ENCODE data around the gene COA3. TPM values are rescaled to one million over a fixed set of nuclear protein-coding genes. Genes with fewer than 3 reads are reported as not detected.

COA3 gene
- total RNA-seq, 1 donor from 2014 or later, result 31.8 TPM

DNA sequence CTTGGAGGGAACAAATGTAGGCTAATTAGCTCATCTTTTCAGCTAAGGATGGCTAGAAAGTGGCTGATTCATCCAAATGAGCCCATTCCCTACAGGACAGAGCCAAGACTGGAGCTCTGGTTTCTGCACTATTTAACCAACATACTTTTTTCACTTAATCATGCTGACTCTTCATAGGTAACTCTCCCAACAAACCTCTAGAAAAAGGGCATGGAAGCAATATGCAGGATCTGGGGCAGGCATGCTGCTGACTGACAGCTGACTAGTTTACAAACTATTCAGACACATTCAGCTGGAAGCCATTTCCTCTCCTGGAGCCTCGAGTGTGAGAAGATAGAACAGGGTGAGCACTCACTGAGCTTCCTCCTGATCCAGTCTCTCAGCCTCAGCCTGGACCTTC lies 19.4 kb upstream of the COA3 start:
- H3K9me3 ChIP-seq (ENCODE audit: insufficient read depth, low read depth, low read length), result no peaks in the 10 kb centered on the region
- H2AFZ ChIP-seq (ENCODE audit: low read depth, low read length), result no peak overlapping the region
- peak overlapping the region; percentile 66 for H3K9ac ChIP-seq (ENCODE audit: low read length)
- Mint-ChIP-seq H3K36me3 (ENCODE audit: low read depth, unreplicated experiment) (peaks cover 26% of the 10 kb centered on the region), H3K9me3 (ENCODE audit: unreplicated experiment) (no peaks in the 10 kb centered on the region), H3K4me3 (ENCODE audit: unreplicated experiment) (peak overlapping the region; percentile 18), H3K27me3 (ENCODE audit: low read depth, unreplicated experiment) (no peaks in the 10 kb centered on the region), H3K27ac (ENCODE audit: unreplicated experiment) (peak overlapping the region; percentile 97), H3K4me1 (ENCODE audit: low read depth, unreplicated experiment) (peaks cover 29% of the 10 kb centered on the region)
- H3K79me2 ChIP-seq (ENCODE audit: insufficient read depth, low read length), result peaks cover 19% of the 10 kb centered on the region
- FAIRE-seq (no peak), DNase-seq (ENCODE audit: low read depth) (peak; percentile 76)
- H3K27ac ChIP-seq (ENCODE audit: low read depth, low read length), result peak overlapping the region; percentile 78
- H4K20me1 ChIP-seq (ENCODE audit: insufficient read depth, low read length), result peaks cover 7% of the 10 kb centered on the region
- TF ChIP-seq CTCF (IDR thresholded peaks at IDR 0.05; ENCODE audit: insufficient read depth, low read depth, low read length), result no peak
- H3K36me3 ChIP-seq (ENCODE audit: insufficient read depth, low read length), result peaks cover 51% of the 10 kb centered on the region
- H3K4me3 ChIP-seq (ENCODE audit: insufficient read depth, low read depth, low read length), result no peak overlapping the region
- peaks cover 37% of the 10 kb centered on the region for H3K4me1 ChIP-seq (ENCODE audit: insufficient read depth, low read length)
- H3K27me3 ChIP-seq (ENCODE audit: insufficient read depth, low read length), result no peaks in the 10 kb centered on the region
- H3K4me2 ChIP-seq (ENCODE audit: low read length), result peak overlapping the region; percentile 34

GRCh38 chr17:42814633-42815399 lies 16.3 kb upstream of the COA3 start:
- TF ChIP-seq EZH2 (IDR thresholded peaks at IDR 0.05; ENCODE audit: insufficient read depth, low read length) (no peak), CTCF (IDR thresholded peaks at IDR 0.05; ENCODE audit: insufficient read depth, low read depth, low read length) (no peak)
- Histone ChIP-seq H3K79me2 (ENCODE audit: insufficient read depth, low read length) (peaks cover 4% of the 10 kb centered on the region), H3K27ac (ENCODE audit: low read depth, low read length) (peak overlapping the region; percentile 42), H3K4me1 (ENCODE audit: insufficient read depth, low read length) (peaks cover 37% of the 10 kb centered on the region), H3K4me3 (ENCODE audit: insufficient read depth, low read depth, low read length) (no peak overlapping the region), H3K9ac (ENCODE audit: low read length) (peak overlapping the region; percentile 23), H4K20me1 (ENCODE audit: insufficient read depth, low read length) (peaks cover 4% of the 10 kb centered on the region), H3K9me3 (ENCODE audit: insufficient read depth, low read depth, low read length) (no peaks in the 10 kb centered on the region), H2AFZ (ENCODE audit: low read depth, low read length) (no peak overlapping the region), H3K4me2 (ENCODE audit: low read length) (peak overlapping the region; percentile 60), H3K36me3 (ENCODE audit: insufficient read depth, low read length) (peaks cover 54% of the 10 kb centered on the region), H3K27me3 (ENCODE audit: insufficient read depth, low read length) (no peaks in the 10 kb centered on the region)
- Mint-ChIP-seq H3K9me3 (ENCODE audit: unreplicated experiment) (no peaks in the 10 kb centered on the region), H3K36me3 (ENCODE audit: low read depth, unreplicated experiment) (peaks cover 26% of the 10 kb centered on the region), H3K27me3 (ENCODE audit: low read depth, unreplicated experiment) (no peaks in the 10 kb centered on the region), H3K4me1 (ENCODE audit: low read depth, unreplicated experiment) (peaks cover 27% of the 10 kb centered on the region), H3K27ac (ENCODE audit: unreplicated experiment) (peak overlapping the region; percentile 49), H3K4me3 (ENCODE audit: unreplicated experiment) (peak overlapping the region; percentile 2)
- DNase-seq (ENCODE audit: low read depth) (peak; percentile 97), FAIRE-seq (peak; percentile 20)

DNA sequence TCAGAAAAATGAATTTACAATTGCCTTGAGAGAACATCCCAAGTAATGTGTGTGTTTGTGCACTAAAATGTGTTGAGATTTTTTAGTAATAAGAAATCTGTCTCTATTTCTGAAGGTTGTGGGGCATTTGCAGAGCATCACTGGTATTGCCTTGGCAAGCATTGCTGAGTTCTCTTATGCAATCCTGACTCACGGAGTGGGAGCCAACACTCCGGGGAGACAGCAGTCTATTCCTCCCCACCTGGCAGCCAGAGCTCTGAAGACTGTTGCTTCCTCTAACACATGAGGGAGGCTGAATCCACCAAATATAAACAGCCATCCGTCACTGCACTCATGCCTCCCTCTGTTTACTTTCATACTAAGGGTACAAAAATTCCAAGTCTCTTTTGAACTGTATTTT lies 10.7 kb upstream of the COA3 start:
- FAIRE-seq (no peak), DNase-seq (ENCODE audit: low read depth) (peak; percentile 76)
- Histone ChIP-seq H3K36me3 (ENCODE audit: insufficient read depth, low read length) (peaks cover 25% of the 10 kb centered on the region), H3K4me1 (ENCODE audit: insufficient read depth, low read length) (peaks cover 7% of the 10 kb centered on the region), H2AFZ (ENCODE audit: low read depth, low read length) (no peak overlapping the region), H3K4me3 (ENCODE audit: insufficient read depth, low read depth, low read length) (no peak overlapping the region), H3K27ac (ENCODE audit: low read depth, low read length) (no peak overlapping the region), H3K27me3 (ENCODE audit: insufficient read depth, low read length) (no peaks in the 10 kb centered on the region), H3K9ac (ENCODE audit: low read length) (no peak overlapping the region), H4K20me1 (ENCODE audit: insufficient read depth, low read length) (peaks cover 4% of the 10 kb centered on the region), H3K9me3 (ENCODE audit: insufficient read depth, low read depth, low read length) (no peaks in the 10 kb centered on the region), H3K4me2 (ENCODE audit: low read length) (no peak overlapping the region), H3K79me2 (ENCODE audit: insufficient read depth, low read length) (no peaks in the 10 kb centered on the region)
- no peak overlapping the region for H3K4me3 Mint-ChIP-seq (ENCODE audit: unreplicated experiment)
- H3K27ac Mint-ChIP-seq (ENCODE audit: unreplicated experiment), result no peak overlapping the region
- peaks cover 17% of the 10 kb centered on the region for H3K36me3 Mint-ChIP-seq (ENCODE audit: low read depth, unreplicated experiment)
- peaks cover 5% of the 10 kb centered on the region for H3K4me1 Mint-ChIP-seq (ENCODE audit: low read depth, unreplicated experiment)
- TF ChIP-seq EZH2 (IDR thresholded peaks at IDR 0.05; ENCODE audit: insufficient read depth, low read length), result no peak
- TF ChIP-seq CTCF (IDR thresholded peaks at IDR 0.05; ENCODE audit: insufficient read depth, low read depth, low read length), result no peak
- H3K27me3 Mint-ChIP-seq (ENCODE audit: low read depth, unreplicated experiment), result no peaks in the 10 kb centered on the region
- no peaks in the 10 kb centered on the region for H3K9me3 Mint-ChIP-seq (ENCODE audit: unreplicated experiment)

All from astrocyte (in vitro differentiated cells and primary cell).